Measurements from ENCODE around the gene TFDP1.

Gene TFDP1

GRCh38 chr13:113653264-113654174, 69.0 kb downstream of the TFDP1 start:
- DNase-seq: no peak

DNA sequence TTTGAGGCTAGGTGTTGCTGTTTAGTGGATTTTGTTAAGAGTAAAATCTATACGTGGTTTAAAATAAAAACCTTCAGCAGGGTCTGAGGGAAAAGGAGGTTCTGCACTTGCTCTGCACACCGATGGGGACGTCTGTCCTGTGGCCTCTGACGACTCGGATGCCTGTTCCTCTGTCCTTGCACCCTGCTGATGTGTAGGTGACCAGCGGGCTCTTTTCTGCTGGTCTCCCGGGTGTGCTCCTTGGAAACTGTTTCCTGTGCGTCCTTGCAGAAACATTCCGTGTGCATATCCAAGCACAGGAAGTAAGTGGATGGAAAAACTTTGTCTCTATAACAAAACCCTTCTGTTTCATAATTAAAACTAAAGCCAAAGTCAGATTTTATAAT, 69.6 kb downstream of the TFDP1 start:
- DNase-seq: no peak

DNA sequence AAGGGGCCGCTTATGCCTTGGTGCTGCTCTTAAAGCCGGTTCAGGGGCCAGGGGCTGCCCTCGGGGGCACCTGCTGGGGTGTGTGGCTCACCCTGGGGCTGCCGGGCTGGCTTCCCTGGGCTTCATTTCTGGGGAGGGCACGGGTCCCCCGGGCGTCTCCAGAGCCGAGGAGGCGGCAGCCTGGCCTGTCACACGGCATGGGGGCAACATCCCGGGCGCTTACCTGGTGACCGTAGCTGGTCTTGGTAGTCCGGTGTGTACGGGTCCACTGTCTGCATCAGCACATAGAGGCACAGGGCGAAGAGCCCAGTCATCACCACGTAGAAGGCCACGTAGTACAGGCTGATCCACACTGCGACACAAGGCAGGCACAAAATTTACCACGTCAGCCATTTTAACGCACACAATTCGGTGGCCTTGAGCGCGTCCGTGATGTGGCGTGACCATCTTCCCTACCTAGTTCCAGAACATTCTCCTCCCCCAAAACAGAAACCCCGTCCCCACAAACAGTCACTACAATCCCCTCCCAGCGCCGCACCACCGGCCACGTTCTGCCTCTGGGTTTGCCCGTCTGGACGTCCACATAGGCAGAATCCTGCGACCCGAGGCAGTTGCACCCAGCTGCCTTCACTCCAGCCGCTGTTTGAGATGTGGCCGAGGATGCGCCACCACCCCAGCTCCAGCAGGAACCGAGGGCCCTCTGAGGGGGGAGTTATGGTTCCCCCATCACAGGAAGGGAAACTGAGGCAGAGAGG, 70.2 kb downstream of the TFDP1 start:
- DNase-seq: no peak

- no peak for DNase-seq
These were observed 70.9 kb downstream of the TFDP1 start for GRCh38 chr13:113655346-113656002.

- no peak for DNase-seq
These were observed 71.5 kb downstream of the TFDP1 start for GRCh38 chr13:113656003-113656588.

DNA sequence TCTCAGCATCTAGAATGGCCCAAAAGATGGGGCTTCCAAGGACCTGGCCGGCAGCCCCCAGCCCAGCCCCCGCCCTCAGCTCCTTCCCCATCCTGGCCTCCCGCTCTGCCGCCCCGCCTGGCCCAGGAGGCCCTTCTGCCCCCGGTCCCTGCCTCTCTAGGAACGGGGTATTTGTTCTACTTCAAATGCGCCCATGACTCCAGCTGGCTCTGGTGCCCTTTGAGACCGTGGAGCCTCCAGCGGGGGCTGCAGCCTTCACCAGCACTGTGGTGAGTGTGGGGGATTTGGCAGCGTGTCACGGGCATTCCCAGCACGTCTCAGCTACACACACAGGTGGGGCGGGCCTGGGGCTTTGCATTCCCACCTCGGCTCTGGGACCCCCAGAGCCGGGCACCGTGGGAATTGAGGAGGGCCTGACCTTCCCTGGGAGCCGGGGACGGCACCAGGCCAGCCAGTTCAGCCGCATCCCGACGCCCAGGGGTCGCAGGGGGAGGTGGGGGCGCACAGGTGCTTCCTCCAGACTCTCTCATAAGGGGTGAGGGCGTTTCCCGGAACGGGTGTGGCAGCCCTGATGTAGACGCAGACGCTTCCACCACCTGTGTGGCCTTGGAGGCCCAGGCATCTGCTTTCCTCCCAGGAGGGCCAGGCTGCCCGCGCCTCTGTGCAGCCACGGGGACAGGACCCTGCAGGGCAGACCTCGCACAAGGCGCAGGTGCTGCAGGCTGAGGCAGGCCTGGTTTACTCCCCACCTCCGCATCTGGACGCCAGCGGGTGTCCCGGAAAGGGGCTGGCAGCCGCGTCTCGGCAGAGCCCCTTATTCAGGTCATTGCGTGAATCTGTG, 72.5 kb downstream of the TFDP1 start:
- DNase-seq: no peak

- DNase-seq: no peak
These were observed 73.5 kb downstream of the TFDP1 start, which contains the start of gene ATP4B for GRCh38 chr13:113657851-113658741. ATP4B (minus strand) TSS chr13:113658198; CDS start chr13:113658144, 54 bp downstream.

DNA sequence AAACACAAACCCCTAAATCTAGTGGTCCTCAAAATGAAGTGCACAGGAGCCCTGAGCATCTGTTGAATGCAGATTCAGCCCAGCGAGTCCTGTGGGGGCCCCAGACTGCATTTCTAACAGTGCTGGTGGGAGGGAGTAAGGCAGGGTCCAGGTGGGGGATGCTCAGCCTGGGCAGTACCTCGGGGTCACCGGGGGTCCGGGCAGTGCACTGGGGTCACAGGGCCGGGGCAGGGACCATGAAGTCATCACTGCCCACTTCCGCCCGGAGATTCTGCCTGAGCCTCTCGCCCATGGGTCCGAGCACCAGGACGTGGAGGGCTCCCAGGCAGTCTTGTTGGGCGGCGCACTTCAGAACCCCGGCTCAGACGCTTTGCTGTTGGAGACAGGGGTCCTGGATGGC, 74.3 kb downstream of the TFDP1 start:
- DNase-seq: no peak

- no peak for DNase-seq
These were observed 74.8 kb downstream of the TFDP1 start for GRCh38 chr13:113659337-113659736.

- DNase-seq: no peak
These were observed 75.5 kb downstream of the TFDP1 start for GRCh38 chr13:113660066-113660465.

DNA sequence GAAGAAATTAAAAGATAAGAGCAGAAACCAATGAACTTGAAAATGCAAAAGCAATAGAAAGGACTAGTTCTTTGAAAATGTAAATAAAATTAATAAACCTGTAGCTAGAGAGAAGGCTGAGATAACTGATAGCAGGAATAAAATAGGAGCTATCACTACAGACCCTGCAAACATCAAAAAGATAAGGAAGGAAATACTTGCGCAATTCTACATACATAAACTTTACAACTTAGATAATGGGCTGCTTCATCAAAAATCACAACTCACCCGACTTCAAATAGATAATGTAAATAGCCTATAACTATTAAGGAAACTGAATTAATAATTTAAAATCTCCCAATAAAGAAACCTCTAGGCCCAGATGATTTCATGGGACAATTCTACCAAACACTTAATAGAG, 77.0 kb downstream of the TFDP1 start:
- no peak for DNase-seq

GRCh38 chr13:113663934-113664333, 79.4 kb downstream of the TFDP1 start:
- no peak for DNase-seq

DNA sequence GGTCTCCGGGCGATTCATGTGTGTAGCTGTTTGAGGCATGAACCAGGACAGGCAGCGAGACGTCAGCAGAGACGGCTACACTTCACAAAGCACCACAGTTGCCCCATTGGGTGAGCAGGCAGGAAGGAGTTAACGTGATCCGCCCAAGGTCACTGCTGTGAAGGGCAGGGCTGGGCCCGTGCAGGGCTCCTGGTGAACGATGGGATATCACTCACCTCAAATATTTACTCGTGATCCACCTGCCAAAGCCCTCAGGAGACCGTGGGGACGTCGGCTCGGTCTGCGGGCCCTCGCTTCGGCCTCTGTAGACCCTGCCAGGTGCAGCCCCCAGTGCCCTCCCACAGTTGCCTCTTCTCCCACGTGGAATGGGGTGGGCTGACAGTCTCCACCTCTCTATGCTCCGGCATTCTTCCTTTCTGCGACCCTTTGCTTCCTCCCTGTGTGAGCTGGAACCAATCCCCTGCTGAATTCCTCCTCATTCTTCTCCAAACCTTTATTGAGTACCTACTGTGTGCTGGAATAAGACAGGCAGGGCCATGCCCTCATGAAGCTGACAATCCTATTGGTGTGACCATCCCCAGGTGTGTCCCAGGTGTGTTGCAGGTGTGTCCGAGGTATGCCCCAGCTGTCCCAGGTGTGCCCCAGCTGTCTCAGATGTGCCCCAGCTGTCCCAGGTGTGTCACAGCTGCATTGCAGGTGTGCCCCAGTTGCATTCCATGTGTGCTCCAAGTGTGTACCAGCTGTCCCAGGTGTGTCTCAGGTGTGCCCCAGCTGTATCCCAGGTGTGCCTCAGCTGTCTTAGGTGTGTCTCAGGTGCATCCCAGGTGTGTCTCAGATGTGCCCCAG, 80.4 kb downstream of the TFDP1 start:
- DNase-seq: no peak

DNA sequence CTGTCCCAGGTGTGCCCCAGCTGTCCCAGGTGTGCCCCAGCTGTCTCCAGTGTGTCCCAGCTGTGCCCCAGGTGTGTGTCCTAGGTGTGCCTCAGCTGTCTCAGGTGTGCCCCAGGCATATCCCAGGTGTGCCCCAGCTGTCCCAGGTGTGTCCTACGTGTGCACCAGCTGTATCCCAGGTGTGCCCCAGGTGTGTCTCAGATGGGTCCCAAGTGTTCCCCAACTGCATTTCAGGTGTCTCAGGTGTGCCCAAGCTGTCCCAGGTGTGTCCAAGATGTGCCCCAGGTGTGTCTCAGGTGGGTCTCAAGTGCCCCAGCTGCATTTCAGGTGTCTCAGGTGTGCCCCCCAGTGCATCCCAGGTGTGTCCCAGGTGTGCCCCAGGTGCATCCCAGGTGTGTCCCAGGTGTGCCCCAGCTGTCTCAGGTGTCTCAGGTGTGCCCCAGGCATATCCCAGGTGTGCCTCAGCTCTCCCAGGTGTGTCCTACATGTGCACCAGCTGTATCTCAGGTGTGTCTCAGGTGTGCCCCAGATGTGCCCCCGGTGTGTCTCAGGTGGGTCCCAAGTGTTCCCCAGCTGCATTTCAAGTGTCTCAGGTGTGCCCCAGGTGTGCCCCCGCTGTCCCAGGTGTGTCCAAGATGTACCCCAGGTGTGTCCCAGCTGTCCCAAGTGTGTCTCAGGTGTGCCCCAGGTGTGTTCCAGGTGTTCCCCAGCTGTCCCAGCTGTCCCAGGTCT, 81.2 kb downstream of the TFDP1 start:
- no peak for DNase-seq

- no peak for DNase-seq
These were observed 81.7 kb downstream of the TFDP1 start for GRCh38 chr13:113666329-113666670.

GRCh38 chr13:113666951-113667701, 82.6 kb downstream of the TFDP1 start, which contains the start of gene GRK1:
GRK1 (plus strand) TSS chr13:113667219; CDS start chr13:113667387, 168 bp downstream.
- no peak for DNase-seq

DNA sequence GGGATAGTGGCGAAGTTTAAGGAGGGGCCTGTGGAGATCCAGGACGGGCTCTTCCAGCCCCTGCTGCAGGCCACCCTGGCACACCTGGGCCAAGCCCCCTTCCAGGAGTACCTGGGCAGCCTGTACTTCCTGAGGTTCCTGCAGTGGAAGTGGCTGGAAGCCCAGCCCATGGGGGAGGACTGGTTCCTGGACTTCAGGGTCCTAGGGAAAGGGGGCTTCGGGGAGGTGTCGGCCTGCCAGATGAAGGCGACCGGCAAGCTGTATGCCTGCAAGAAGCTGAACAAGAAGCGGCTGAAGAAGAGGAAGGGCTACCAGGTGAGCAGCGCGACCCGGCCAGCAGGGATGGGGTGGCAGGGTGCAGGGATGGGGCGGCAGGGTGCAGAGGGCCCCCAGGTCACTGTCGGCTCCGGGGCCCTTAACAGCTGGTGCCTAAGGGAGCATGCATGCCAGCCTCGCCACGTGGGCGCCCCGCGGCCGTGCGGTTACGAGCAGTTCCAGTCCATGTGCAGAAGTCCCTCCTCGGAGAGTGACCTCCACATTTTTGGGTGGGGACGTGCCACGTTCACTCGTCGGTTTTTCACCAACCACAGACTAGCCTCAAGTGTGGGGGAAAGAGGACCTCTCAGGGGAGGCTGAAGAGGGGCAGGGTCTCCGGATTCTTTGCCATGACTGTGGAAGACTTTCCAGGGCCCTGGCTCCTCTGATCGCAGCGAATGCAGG, 83.4 kb downstream of the TFDP1 start:
- DNase-seq: no peak

DNA sequence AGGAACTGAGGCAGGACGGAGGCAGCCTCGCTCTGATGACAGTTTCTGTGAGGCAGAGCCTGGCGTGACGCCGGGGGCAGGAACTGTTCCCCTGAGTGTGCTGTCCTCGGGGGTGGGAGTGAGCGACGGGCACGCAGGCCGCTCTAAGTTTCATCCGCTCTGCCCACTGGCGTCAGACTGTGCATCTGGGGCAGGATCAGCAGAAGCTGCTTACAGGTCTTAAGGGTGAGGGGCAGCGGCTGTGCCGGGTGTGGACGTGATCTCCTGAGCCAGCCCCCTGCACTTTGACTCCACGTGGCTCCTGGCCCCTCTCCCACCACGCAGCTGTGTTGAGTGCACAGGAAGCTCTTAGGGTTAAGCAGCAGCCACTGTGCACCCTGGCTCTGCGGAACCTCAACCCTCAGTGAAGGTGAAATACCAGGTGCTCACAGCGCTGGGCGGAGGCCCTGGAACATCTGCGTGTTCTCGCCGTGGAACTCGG, 84.0 kb downstream of the TFDP1 start:
- no peak for DNase-seq

All from activated CD4-positive, alpha-beta T cell treated with anti-CD3 and anti-CD28 coated beads for 4 hours (primary cell).